ENCODE data around the gene GPR137B. TPM values are rescaled to one million over a fixed set of nuclear protein-coding genes. Genes with fewer than 3 reads are reported as not detected.
"Not testable (repeated sequence)": the region's sequence is repeated elsewhere in the genome, so short reads cannot be mapped to it uniquely, and the experiment has no call there.

GPR137B gene
- total RNA-seq, 1 donor from 2014 or later, result 36.8 TPM

DNA sequence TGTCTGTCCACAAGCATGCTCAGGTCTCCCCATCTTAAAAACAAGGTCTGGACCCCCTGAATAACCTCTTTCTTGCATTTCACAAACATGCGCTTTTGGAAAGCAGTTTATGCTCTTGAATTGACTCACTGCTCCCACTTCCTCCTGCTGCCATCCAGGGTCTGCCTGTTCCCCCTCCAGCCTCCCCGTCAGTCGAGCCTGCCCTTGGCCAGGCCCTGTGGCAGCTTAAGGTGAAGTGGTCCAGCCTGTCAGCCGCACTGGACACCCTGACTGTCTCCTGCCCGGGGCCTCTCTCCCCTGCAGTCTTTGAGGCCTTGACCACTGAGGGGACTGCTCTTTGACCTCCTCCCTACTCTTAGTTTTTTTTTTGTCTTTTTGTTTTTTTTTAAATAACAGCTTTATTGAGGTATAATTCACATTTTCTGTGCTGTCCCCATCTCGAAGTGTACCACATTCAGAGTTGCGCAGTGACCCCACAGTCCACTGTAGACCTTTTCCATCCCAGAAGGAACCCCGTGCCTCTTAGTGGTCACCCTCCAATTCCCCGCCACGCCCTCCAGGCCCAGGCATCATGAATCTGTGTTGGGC lies 18.3 kb downstream of the GPR137B start:
- DNase-seq (ENCODE audit: low spot score), result no peak

DNA sequence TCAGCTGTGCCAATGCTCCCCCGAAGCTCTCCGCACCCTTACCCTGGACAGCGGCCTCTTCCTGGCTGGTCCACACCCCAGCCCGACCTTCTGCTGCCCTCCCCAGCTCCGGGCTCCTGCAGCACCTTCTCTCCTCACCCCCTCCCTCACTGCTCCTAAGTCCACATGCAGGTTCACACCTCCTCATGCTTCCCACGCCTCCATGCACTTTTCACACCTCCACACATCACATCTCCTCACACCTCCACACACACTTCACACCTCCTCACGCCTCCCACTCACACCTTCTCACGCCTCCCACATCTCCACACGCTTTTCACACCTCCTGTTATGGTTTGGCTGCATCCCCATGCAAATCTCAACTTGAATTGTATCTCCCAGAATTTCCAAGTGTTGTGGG lies 18.9 kb downstream of the GPR137B start:
- DNase-seq (ENCODE audit: low spot score), result no peak

DNA sequence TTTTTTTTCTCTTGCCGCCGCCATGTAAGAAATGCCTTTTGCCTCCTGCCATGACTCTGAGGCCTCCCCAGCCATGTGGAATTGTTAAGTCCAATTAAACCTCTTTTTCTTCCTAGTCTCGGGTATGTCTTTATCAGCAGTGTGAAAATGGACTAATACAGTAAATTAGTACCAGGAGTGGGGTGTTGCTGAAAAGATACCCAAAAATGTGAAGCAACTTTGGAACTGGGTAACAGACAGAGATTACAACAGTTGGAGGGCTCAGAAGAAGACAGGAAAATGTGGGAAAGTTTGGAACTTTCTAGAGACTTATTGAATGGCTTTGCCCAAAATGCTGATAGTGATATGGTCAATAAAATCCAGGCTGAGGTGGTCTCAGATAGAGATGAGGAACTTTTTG lies 19.4 kb downstream of the GPR137B start:
- not testable (repeated sequence) for DNase-seq (ENCODE audit: low spot score)

DNA sequence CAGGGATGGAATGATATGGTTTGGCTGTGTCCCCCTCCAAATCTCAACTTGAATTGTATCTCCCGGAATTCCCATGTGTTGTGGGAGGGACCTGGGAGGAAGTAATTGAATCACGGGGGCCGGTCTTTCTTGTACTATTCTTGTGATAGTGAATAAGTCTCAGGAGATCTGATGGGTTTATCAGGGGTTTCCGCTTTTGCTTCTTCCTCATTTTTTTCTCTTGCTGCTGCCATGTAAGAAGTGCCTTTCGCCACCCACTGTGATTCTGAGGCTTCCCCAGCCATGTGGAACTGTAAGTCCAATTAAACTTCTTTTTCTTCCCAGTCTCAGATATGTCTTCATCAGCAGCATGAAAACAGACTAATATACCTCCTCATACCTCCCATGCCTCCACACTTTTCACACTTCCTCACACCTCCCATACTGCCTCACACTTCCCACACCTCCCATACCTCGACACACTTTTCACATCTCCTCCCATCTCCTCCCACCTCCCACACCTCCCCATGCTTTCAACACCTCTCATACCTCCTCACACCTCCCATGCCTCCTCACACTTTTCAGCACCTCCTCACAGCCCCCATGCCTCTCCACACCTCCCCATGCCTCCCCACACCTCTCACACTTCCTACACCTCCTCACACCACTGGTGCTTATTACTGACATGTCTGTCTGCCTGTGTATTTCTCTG lies 21.3 kb downstream of the GPR137B start:
- no peak for DNase-seq (ENCODE audit: low spot score)

DNA sequence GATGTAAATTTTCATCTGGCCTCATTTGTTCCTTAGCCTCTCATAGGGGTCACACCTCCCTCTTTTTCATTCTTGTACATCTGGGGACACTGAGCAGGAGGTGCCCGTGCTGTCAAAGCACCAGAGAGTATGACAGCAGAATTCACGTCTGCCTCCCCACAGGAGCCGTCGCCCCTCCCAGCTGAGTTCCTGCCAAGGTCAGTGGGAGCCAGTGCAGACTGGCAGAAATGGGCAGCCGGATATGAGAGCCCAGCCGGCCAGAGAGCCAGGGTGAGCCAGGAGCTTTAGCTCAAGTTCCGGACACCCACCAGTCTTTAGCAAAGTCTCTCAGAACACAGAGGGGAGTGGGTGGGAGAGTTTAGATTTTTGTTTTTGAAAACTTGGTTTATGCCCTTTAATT lies 21.9 kb downstream of the GPR137B start:
- no peak for DNase-seq (ENCODE audit: low spot score)

DNA sequence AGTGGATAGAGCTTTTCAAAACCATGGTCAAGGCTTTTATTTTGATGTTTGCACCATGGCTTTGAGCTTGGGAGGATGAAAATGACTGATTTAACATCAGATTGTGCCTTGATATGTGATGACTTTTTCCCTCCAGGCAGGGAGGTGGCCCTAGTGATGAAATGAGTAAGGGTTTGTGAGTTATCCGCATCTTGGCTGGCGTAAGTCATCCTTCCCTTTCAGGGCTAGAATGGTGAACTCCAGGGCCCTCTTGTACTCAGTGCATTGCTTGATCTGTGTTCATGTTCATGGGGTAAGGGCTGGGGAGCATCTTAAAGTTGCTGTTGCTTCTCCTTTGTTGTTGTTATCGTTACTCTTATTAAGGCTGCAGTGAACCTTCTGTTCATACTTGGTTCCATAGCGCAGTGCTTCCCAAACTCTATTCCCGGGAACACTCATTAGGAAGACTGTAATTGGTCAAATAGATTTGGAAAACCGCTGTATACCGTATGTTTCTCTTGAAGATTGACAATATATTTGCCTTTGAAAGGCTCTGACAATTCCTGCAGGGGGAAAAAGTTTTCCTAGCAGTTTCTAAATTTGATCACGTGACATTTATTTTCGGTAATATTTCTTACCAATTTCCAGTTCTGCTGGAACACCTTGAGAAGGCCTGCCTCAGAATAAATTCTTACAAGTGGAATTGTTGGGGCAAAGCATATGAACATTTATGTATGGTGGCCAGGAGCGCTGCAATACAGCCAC lies 23.1 kb downstream of the GPR137B start:
- no peak for DNase-seq (ENCODE audit: low spot score)

DNA sequence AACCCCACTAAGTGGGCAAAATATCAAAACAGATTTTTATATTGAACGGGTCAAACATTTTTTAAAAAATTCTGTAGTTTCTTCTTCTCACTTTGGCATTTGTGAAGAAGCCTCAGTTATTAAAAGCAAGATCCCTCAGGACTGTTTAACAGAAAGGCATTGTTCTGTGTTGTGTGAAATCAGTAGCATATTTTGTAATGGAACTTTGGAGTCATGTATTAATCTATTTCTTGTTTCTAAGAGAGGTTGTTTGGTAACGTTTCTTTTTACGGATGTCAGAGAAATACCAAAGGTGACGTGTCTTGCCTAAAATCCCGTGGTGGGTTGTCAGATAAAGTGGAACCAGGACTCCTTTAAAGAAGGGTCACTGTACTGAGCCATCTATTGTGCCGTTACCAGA lies 23.7 kb downstream of the GPR137B start:
- DNase-seq (ENCODE audit: low spot score), result no peak

DNA sequence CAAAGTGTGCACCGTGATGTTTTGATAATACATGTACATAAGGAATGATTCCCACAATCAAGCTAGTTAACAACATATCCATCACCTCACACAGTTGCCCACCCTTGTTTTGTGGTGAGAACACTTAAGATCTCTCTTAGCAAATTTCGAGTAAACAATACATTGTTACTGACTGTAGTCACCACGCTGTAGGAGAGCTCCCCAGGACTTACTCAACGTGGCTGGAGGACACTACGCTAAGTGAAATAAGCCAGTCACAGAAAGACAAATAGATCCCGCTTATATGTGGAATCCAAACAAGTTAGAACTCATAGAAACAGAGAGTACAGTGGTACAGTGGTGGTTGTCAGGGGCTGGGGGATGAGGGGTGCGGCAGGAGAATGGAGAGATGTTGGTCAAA lies 24.8 kb downstream of the GPR137B start:
- no peak for DNase-seq (ENCODE audit: low spot score)

DNA sequence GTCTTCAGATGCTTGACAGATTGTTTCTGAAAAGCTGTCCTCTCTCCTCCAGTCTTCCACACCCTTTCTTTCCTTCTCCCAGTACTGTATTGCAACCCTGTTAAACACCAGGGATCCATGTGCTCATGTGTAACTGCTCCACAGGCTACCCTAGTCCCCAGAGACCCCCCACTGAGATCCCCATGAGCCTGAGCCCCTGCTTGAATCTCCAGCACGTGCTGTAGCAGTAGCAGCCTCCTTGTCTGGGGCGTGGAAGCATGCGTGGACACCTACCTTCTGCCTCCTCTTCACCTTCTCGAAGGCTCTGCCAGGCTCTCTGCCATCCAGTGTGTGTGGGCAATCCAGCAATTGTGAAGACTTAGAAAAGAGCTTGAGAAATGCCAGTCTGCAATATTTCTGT lies 25.2 kb downstream of the GPR137B start:
- no peak for DNase-seq (ENCODE audit: low spot score)

DNA sequence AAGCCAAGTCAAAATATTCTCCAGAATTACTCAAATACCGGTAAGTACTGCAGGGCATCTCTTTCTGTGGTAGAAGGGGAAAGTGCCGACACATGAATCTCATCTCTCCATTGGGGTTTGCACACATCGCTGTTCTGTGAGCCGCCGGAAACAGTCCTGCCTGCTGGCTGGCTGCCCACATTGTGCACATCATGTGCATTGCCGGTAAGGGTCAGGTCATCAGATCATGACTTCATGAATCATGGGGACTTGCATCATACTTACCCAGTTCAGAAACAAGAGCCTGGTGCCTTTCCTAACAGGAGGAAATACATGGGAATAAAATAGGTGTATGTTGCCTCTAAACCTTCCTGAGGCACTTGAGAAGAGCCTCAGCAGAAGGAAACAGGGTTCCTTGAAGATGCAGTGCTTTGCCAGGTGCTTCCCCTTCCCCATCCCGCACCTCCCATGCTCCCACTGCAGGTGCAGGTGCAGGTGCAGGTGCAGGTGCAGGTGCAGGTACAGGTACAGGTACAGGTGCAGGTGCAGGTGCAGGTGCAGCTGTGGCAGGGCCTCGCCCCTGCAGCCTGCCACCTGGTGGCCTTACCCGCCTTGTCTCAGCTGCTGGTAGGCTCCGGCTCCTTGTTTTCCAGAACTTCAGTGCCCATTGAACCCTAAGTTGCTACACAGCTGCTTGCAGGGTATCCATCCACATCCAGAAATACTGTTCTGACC lies 26.5 kb downstream of the GPR137B start:
- DNase-seq (ENCODE audit: low spot score), result no peak

DNA sequence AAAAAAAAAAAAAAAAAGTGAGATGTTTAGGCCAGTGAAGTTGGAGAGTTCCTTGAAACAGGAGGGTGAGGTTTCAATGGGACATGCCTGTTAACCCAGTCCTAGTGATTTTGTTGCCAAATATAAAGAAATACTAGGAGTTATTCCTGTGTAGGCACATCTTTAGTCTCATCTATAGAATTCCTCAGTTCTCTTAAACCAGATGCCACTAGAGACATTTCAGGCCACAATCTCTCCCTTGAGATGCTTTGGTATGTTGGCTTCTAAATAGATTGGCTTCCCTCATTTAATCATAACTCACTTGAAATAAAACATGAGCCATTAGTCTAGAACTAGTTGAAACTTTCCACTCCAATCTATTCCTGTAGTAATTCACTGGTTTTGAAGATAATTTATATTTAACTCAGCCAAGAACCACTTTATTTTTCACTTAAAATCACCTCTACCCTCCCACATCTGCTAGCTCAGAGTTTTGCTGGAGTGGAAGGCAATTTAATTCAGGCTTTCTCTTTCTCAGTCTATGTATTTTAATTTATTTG lies 29.8 kb downstream of the GPR137B start:
- no peak for DNase-seq (ENCODE audit: low spot score)

DNA sequence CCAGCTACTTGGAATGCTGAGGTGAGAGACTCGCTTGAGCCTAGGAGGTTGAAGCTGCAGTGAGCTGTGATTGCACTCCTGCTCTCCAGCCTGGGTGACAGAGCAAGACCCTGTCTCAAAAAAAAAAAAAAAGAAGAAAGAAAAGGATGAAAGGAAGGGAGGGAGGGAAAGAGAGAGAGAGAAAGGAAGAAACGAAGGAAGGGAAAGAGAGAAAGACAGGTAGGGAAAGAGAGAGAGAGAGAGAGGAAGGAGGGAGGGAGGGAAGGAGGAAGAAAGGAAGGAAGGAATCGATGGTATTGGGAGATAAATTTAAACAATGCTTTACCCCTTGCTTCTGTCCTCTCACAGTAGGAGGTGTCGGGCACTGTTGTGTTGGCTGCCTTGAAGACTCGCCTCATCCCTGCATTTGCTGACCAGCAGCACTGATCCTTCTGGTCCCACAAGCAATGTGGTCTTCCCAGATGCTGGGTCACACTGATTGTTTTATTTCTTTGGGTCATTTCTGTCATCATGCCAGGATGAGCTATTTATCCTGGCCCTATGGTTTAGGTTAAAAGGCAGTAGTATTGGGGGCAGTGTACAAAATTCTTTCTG lies 30.9 kb downstream of the GPR137B start:
- no peak for DNase-seq (ENCODE audit: low spot score)

DNA sequence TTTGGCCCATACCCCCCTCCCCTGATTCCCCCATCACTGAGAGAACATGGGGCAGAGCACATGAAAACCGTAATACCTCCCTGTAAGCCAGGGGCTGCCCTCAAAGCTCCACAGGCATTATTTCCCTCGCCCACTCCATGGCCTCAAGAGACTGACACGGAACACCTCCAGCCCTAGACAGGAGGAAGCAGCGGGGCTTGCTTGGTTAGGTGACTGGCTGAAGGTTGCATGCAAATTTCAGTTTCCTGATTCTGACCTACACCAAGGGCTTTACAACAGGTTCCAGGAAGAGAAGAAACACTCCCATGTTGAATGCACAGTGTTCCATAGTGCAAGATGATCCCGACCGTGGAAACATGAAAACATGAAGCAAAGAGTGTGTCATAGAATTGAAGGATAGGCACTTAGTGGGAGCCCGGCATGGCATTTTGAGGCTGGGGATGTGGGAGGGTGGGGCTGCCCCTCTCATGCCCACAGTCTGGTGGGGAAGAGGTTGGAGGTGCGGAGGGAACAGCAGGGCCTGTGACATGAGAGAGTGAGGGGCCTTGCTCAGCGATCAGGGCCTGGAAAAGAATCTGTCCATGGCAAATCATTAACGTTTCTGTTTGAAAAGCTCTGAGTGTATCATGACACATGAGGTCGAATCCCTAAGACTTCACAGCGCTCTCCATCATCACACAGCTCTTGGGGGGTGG lies 33.5 kb downstream of the GPR137B start:
- no peak for DNase-seq (ENCODE audit: low spot score)

DNA sequence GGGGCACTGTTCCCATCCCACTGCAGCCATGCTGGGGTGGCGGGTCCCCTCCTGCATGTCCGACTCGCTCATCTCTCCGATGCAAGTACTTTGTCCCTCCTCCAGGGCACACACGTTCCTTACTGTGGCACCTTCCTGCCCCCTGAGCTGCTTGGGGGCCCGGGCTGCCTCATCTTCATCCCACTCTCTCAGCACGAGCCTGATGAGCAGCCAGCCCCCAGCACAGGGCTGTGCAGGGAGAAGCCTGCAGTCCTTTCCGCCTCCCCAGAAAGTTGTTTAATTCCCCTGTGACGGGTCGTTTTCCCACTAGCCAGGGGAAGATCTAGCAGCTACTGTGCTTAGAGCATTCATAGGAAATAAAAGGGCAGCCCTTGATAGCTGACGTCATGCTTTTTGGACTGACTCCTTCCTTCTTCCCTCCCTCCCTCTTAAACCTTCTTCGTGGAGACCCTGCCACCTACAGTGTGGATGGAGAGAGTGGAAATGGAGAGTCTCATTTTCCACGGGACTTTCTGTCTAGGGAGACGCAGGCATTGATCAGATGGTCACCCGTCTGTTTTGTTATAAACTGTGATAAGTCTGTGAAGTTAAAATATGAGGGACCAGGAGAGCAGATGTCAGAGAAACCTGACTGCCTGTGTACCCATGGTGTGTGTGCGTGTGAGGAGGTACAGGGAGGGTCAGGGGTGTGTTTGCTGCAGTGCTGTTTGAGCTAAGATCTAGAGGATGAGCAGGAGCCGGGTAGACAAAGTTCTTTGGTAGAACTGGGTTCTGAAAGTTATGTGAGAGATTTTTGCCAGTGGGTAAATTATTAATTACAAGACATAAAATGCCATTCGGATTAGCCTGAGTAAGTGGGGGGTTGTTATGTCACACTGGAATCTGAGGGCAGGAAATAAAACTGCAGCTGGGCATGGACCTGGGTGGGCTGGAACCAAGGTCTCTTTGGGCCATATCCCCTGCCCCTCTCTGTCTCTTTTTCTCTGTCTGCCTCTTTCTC lies 34.3 kb downstream of the GPR137B start:
- no peak for DNase-seq (ENCODE audit: low spot score)

DNA sequence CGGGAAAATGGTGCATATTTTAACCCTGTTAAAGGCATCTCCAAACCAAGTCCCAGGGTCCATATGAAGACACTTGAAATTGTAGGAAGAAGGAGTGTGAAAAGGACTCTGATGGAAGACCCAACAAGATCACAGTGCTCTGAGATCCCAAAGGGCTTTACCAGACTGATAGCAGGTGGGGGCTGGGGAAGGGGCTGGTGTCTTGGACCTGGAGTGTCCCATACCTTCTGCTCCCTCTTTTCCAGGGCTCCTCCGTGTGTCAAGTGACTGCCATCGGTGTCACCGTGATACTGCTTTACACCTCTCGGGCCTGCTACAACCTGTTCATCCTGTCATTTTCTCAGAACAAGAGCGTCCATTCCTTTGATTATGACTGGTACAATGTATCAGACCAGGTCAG lies 37.3 kb downstream of the GPR137B start:
- DNase-seq (ENCODE audit: low spot score), result no peak

DNA sequence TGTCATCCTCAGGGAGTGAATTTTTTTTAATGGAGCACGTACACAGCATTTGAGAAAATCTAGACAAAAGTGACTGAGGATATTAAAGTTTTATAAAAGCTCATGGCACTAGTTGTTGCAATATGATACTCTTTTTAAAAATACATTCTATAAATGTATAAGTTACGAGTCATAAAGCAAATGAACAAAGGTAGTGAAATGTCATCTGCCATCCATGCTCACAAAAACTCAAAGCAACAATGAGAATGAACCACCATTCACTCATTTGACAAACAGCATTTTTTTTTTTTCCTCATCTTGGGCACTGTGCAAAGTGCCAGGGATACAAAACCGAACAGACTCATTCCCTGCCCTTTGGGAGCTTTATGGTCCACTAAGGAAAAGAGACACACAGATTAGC lies 38.7 kb downstream of the GPR137B start:
- DNase-seq (ENCODE audit: low spot score), result no peak

DNA sequence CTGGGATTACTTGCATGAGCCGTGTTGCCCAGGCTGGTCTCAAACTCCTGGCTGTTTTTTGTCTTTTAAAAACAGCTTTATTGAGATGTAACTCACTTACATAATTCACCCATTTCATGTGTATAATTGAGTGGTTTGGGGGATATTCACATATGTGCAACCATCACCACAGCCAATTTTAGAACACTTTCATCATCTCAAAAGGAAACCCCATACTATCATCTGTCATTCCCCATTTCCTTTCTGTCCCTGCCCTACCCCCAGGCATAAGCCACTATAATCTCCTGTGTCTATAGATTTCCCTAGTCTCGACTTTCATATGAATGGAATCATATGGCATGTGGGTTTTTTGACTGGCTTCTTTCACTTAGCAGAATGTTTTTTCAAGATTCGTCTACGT lies 43.3 kb downstream of the GPR137B start:
- DNase-seq (ENCODE audit: low spot score), result no peak

DNA sequence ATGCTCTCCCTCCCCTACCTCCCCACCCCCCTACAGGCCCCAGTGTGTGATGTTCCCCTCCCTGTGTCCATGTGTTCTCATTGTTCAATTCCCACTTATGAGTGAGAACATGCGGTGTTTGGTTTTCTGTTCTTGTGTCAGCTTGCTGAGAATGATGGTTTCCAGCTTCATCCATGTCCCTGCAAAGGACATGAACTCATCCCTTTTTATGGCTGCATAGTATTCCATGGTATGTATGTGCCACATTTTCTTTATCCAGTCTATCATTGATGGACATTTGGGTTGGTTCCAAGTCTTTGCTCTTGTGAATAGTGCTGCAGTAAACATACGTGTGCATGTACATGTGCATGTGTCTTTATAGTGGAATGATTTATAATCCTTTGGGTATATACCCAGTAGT lies 44.1 kb downstream of the GPR137B start:
- DNase-seq (ENCODE audit: low spot score), result not testable (repeated sequence)

DNA sequence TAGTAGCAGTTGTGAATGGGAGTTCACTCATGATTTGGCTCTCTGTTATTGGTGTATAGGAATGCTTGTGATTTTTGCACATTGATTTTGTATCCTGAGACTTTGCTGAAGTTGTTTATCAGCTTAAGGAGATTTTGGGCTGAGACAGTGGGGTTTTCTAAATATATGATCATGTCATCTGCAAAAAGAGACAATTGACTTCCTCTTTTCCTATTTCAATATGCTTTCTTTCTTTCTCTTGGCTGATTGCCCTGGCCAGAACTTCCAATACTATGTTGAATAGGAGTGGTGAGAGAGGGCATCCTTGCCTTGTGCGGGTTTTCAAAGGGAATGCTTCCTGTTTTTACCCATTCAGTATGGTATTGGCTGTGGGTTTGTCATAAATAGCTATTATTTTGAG lies 45.7 kb downstream of the GPR137B start:
- not testable (repeated sequence) for DNase-seq (ENCODE audit: low spot score)

DNA sequence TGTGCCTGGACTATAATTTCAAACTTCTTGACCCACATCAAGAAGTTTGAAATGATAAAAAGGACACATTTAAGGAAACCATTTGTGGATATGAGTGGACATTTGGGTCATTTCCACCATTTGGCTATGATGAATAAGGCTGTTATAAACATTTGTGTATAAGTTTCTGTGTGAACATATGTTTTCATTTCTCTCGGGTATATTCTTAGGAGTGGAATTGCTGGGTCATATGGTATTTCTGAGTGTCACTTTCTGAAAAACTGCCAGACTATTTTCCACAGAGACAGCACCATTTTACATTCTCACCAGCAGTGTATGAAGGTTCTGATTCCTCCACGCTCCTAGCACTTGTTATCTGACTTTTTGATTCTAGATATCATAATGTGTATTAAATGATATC lies 50.8 kb downstream of the GPR137B start:
- DNase-seq (ENCODE audit: low spot score), result no peak
